HUES6 (cell line): ENCODE measurements around the gene CAND2.

Source experiments
- H3K27ac ChIP-seq: 2 replicates; pipeline ENCODE4 v1.7.0; 2013; ENCODE audit warnings: low read depth, mild to moderate bottlenecking, low read length, inconsistent platforms
- H3K27me3 ChIP-seq: 2 replicates; pipeline ENCODE4 v1.6.1; 2013; ENCODE audit warnings: low read length; ENCODE audit not compliant: control insufficient read depth, insufficient read depth
- H3K36me3 ChIP-seq: 2 replicates; pipeline ENCODE4 v1.6.1; 2013; ENCODE audit warnings: low read length; ENCODE audit not compliant: control insufficient read depth, insufficient read depth
- H3K4me1 ChIP-seq: 2 replicates; pipeline ENCODE4 v1.6.1; 2013; ENCODE audit warnings: low read length; ENCODE audit not compliant: control insufficient read depth, insufficient read depth
- H3K4me3 ChIP-seq: 2 replicates; pipeline ENCODE4 v1.5.1; 2013; ENCODE audit warnings: low read depth, low read length
- H3K9ac ChIP-seq: one replicate; pipeline ENCODE4 v1.6.1; 2013; ENCODE audit warnings: mild to moderate bottlenecking, low read length
- H3K9me3 ChIP-seq: 2 replicates; pipeline ENCODE4 v1.6.1; 2013; ENCODE audit warnings: low read depth, low read length; ENCODE audit not compliant: control insufficient read depth, insufficient read depth

The CAND2 gene

GRCh38 chr3:12882336-12883310 lies 86.1 kb downstream of the CAND2 start:
- Histone ChIP-seq H3K4me1 (no peaks in the 10 kb centered on the region), H3K27ac (no peak overlapping the region), H3K9ac (no peak overlapping the region), H3K36me3 (no peaks in the 10 kb centered on the region), H3K9me3 (no peaks in the 10 kb centered on the region), H3K4me3 (no peak overlapping the region), H3K27me3 (peaks cover 19% of the 10 kb centered on the region)

- H3K36me3 ChIP-seq: no peaks in the 10 kb centered on the region
- H3K27me3 ChIP-seq: peaks cover 30% of the 10 kb centered on the region
- no peak overlapping the region for H3K4me3 ChIP-seq
- no peak overlapping the region for H3K27ac ChIP-seq
- H3K4me1 ChIP-seq: no peaks in the 10 kb centered on the region
- no peak overlapping the region for H3K9ac ChIP-seq
- no peaks in the 10 kb centered on the region for H3K9me3 ChIP-seq
These were observed 87.8 kb downstream of the CAND2 start for GRCh38 chr3:12884186-12884680.
